Brain microvascular endothelial cell (primary cell): ENCODE data around the gene HIBADH.

Source experiments
- DNase-seq: peaks from one replicate; pipeline ENCODE4 v3.0.0-alpha.2; 2020
- H3K27ac ChIP-seq: fragments of 250-450 bp; sonication (Bioruptor Pico); 2 replicates; pipeline ENCODE4 v1.5.1; 2020; ENCODE audit warnings: mild to moderate bottlenecking, moderate library complexity
- H3K27me3 ChIP-seq: fragments of 250-450 bp; sonication (Bioruptor Pico); replicated peaks from 2 replicates; pipeline ENCODE4 v1.5.1; 2020; ENCODE audit warnings: mild to moderate bottlenecking
- H3K36me3 ChIP-seq: fragments of 250-450 bp; sonication (Bioruptor Pico); replicated peaks from 2 replicates; pipeline ENCODE4 v1.5.1; 2020; ENCODE audit warnings: mild to moderate bottlenecking
- H3K4me3 ChIP-seq: 2 replicates; pipeline ENCODE4 v1.5.1; 2011; ENCODE audit warnings: low read depth, mild to moderate bottlenecking, control low read depth, low read length, moderate library complexity
- in situ Hi-C: cut with HindIII; loops from 2 replicates; pipeline ENCODE4 v1.10.0; 2017; ENCODE audit warnings: low sequenced_read_pairs, low pct_ligation_motif_present
- TF ChIP-seq, protein P1 (sequence below): IDR thresholded peaks from 2 replicates; pipeline ENCODE4 v1.5.1; 2011; ENCODE audit warnings: low read depth, mild to moderate bottlenecking, moderate library complexity, low read length, control low read depth, inconsistent platforms; ENCODE audit errors: missing control alignments

HIBADH gene

DNA sequence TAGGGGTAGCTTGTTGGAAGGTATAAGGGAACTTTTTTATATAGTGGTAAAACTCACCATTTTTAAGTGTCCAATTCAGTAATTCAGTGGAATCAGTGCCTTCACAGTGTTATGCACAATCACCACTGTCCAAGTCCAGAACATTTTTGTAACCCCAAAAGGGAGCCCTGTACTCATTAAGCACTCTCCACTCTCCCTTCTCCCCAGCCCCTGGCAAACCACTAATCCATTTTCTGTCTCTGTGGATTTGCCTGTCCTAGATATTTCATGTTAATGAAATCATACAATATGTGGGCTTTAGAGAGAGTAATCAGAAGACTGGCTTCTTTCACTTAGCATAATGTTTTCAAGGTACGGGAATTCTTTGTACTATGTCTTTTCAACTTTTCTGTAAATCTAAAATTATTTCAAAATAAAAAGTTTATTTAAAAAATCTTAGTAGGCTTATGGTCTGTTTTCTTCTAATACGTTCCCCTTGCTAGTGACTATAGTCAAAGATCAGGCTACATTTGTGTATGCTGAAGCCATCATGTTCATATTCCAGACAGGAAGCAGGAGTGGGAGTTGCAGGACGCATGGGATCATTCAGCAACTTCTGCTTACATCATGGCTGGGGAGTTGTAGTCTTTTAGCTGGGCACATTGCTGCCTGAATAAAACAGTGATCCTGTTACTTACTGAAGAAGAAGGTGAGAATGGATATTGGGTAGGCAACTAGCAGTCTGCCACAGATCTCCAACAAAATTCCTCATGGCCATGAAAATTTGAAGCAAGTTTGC is 41.9 kb upstream of the HIBADH start:
- no peak for DNase-seq
- Histone ChIP-seq H3K27ac (no peak overlapping the region), H3K36me3 (no peaks in the 10 kb centered on the region), H3K4me3 (no peak overlapping the region), H3K27me3 (no peaks in the 10 kb centered on the region)
- in situ Hi-C loops: no loop called here
- TF ChIP-seq, protein P1, sequence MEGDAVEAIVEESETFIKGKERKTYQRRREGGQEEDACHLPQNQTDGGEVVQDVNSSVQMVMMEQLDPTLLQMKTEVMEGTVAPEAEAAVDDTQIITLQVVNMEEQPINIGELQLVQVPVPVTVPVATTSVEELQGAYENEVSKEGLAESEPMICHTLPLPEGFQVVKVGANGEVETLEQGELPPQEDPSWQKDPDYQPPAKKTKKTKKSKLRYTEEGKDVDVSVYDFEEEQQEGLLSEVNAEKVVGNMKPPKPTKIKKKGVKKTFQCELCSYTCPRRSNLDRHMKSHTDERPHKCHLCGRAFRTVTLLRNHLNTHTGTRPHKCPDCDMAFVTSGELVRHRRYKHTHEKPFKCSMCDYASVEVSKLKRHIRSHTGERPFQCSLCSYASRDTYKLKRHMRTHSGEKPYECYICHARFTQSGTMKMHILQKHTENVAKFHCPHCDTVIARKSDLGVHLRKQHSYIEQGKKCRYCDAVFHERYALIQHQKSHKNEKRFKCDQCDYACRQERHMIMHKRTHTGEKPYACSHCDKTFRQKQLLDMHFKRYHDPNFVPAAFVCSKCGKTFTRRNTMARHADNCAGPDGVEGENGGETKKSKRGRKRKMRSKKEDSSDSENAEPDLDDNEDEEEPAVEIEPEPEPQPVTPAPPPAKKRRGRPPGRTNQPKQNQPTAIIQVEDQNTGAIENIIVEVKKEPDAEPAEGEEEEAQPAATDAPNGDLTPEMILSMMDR: no peak

DNA sequence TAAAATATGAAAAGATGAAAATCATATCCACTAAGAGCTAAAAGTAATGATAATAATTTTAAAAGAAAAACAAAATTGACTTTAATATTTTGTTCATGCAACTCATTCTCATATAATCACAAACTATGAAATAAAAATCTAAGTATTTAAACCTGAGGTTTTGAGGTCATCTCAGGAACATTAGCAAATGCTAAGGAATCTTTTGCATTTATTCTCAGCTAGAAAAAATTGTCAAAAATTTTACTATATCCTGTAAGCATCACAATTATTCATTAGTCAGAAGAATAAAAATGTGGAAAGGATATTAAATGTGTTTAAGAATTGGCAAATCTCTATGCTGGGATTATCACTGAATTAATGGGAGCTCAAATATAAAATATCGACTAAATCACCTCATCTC is 40.5 kb upstream of the HIBADH start:
- in situ Hi-C loops: no loop called here
- Histone ChIP-seq H3K27me3 (no peaks in the 10 kb centered on the region), H3K4me3 (no peak overlapping the region), H3K27ac (no peak overlapping the region), H3K36me3 (no peaks in the 10 kb centered on the region)
- DNase-seq: no peak
- TF ChIP-seq, protein P1: no peak

DNA sequence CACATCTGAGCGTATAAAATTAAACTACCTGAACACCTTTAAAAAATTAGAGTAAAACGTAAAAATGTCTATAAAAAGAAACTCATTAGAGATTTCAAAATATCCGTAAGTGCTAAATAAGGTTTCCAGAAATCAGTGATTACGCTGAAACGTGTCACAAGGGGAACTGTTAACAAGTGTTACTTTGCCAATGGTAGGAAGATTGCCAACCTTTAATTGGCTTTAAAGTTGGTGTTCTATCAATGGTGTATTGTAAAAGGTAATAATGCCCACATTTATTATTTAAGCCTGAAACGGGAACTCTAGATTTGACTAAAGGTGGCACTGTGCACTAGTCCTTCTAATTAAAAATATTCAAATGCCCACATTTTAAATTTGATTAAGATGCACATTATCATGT is 37.8 kb upstream of the HIBADH start:
- in situ Hi-C loops: no loop called here
- H3K27me3 ChIP-seq: no peaks in the 10 kb centered on the region
- DNase-seq: no peak
- TF ChIP-seq, protein P1: no peak
- H3K4me3 ChIP-seq: no peak overlapping the region
- H3K27ac ChIP-seq: no peak overlapping the region
- no peaks in the 10 kb centered on the region for H3K36me3 ChIP-seq

DNA sequence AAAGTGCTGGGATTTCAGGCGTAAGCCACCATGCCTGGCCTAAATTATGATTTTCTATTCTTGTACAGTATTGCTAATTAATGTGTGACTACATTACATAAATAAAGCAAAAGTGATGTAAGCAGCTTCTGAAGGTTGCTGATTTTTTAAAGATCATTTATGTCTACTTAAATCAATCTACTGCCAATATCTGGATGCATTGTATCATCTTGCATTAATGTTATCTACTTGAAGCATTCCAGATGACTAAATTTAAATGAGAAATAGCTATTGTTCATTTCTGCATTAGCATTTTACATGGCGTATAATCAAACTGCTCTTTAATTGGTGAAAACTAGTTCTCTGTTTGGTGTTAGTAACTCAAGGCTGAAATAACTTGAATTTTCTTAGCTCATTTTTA is 37.1 kb upstream of the HIBADH start:
- Histone ChIP-seq H3K27ac (no peak overlapping the region), H3K4me3 (no peak overlapping the region), H3K27me3 (no peaks in the 10 kb centered on the region), H3K36me3 (no peaks in the 10 kb centered on the region)
- no peak for DNase-seq
- in situ Hi-C loops: no loop called here
- TF ChIP-seq, protein P1: no peak

DNA sequence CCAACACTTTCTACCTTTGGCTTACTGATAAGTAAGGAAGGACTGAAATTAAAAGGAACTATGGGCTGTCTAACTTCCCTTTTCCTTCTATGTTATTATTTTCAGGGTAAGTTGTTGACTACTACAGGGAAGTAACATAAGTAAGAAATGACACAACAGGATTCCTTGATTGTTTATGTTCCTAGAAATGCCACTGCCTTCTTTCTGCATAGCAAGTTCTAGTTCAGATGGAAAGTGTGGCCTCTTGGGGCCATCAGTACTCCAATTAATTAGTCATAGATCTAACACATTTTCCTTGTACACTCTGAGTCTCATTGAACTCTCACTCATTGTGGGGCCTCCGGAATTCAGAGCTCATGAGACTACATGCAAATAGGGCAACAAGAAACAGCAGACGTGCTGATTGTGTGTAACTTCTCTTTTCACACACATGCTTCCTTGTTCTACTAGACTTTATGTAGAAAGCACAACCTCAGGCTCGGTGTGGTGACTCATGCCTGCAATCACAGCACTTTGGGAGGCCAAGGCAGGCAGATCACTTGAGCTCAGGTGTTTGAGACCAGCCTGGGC is 35.3 kb upstream of the HIBADH start:
- no peak for DNase-seq
- no peaks in the 10 kb centered on the region for H3K27me3 ChIP-seq
- TF ChIP-seq, protein P1: no peak
- H3K4me3 ChIP-seq: no peak overlapping the region
- H3K36me3 ChIP-seq: no peaks in the 10 kb centered on the region
- in situ Hi-C loops: no loop called here
- no peak overlapping the region for H3K27ac ChIP-seq
